Measurements from ENCODE around the gene PADI1. TPM values are rescaled to one million over a fixed set of nuclear protein-coding genes. Genes with fewer than 3 reads are reported as not detected.

The PADI1 gene
- total RNA-seq, 1 experiment from 2014 or later = 0.24 TPM

DNA sequence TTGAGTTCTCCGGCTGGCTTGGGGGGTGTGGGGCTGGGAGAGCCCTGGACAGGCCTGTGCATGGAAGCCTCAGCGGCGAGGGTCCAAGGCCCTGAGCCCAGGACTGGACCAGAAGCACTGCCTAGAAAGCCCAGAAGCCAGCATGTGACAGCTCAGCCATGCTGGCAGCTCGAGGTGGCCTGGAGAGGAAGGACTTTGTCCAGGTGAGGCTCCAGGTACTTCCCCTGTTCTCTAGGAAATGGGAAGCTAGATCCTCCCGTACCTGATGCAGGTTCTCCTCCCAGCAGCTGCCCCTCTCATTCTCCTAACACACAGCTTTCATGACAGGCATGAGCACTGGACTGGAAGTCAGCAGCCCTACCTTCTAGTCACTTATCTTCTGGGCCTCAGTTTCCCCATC is 50.4 kb downstream of the PADI1 start:
- H3K4ac ChIP-seq (ENCODE audit: low read depth, low read length) = no peak overlapping the region
- no CpG with 5 or more reads among the region's 5 CpGs for WGBS (ENCODE audit: extremely low coverage, insufficient read length, low lambda C conversion rate)
- no peaks in the 10 kb centered on the region for H3K79me1 ChIP-seq (ENCODE audit: insufficient read depth, low read depth, low read length, poor library complexity, severe bottlenecking)
- H2BK12ac ChIP-seq (ENCODE audit: insufficient read length, low read depth, low read length) = no peak overlapping the region
- H2AK5ac ChIP-seq (ENCODE audit: insufficient read length, low read length) = no peak overlapping the region
- no peaks in the 10 kb centered on the region for H3K27me3 ChIP-seq (ENCODE audit: insufficient read depth, low read length)
- Mint-ChIP-seq H3K27me3 (ENCODE audit: low read depth) (no peaks in the 10 kb centered on the region), H3K4me1 (peaks cover 8 to 9% of the 10 kb centered on the region in 2 experiments), H3K27ac (no peak overlapping the region), H3K36me3 (ENCODE audit: insufficient read depth in 1 of 3, low read depth in 3 of 3) (no peaks in the 10 kb centered on the region), H3K9me3 (no peaks in the 10 kb centered on the region; a peak in 2 of 5 replicates), H3K4me3 (no peak overlapping the region)
- H3K4me1 ChIP-seq (ENCODE audit: insufficient read depth, low read length) = no peaks in the 10 kb centered on the region
- no peaks in the 10 kb centered on the region for H3K23me2 ChIP-seq (ENCODE audit: insufficient read length, low read depth, low read length, poor library complexity, severe bottlenecking)
- TF ChIP-seq CTCF (conservative IDR thresholded peaks at IDR 0.05) = no peak
- H4K8ac ChIP-seq (replicated peaks; ENCODE audit: insufficient read length, low read depth, low read length) = no peak overlapping the region
- no peak overlapping the region for H3T11ph ChIP-seq (ENCODE audit: low read length)
- H2BK120ac ChIP-seq (ENCODE audit: low read depth, low read length, poor library complexity, severe bottlenecking) = no peak overlapping the region
- no peaks in the 10 kb centered on the region for H3K9me3 ChIP-seq (ENCODE audit: control insufficient read depth, low read depth, low read length)
- H3K18ac ChIP-seq (ENCODE audit: insufficient read length, low read depth, low read length) = no peak overlapping the region
- peaks cover 5% of the 10 kb centered on the region for H4K20me1 ChIP-seq (ENCODE audit: control insufficient read depth, insufficient read depth, insufficient read length)
- H3K56ac ChIP-seq (ENCODE audit: insufficient read length, low read depth, low read length) = no peak overlapping the region
- H3K23ac ChIP-seq (ENCODE audit: insufficient read length, low read depth, low read length) = no peak overlapping the region
- no peak overlapping the region for H2BK15ac ChIP-seq (ENCODE audit: low read depth, low read length)
- H4K5ac ChIP-seq (ENCODE audit: insufficient read length, low read depth, low read length) = no peak overlapping the region
- no peak overlapping the region for H2BK5ac ChIP-seq (ENCODE audit: insufficient read length, low read length)
- DNase-seq = no peak
- H2AFZ ChIP-seq (ENCODE audit: low read length) = no peak overlapping the region
- no peak overlapping the region for H3K27ac ChIP-seq (ENCODE audit: insufficient read length, low read depth, low read length)
- H3K14ac ChIP-seq (ENCODE audit: insufficient read depth, low read length) = no peak overlapping the region
- H3K9ac ChIP-seq (ENCODE audit: extremely low read depth, insufficient read length, low read length) = no peak overlapping the region
- no peaks in the 10 kb centered on the region for H3K79me2 ChIP-seq (ENCODE audit: insufficient read depth, low read length)
- no peak overlapping the region for H2BK20ac ChIP-seq (ENCODE audit: low read depth, low read length, poor library complexity, severe bottlenecking)
- H4K91ac ChIP-seq (ENCODE audit: insufficient read length, low read depth, low read length) = no peak overlapping the region
- H3K4me2 ChIP-seq (ENCODE audit: insufficient read depth, insufficient read length, low read length) = no peak overlapping the region

Measured in H9 (cell line).